K562 (cell line): Measurements from ENCODE around the gene COL28A1. TPM values are rescaled to one million over a fixed set of nuclear protein-coding genes. Genes with fewer than 3 reads are reported as not detected.

Source experiments
- ATAC-seq: fragments of 200-7000 bp; cut with Tn5 transposase; 3 replicates; pipeline ENCODE4 v1.9.1; 2020; ENCODE audit warnings: moderate library complexity
- BruUV-seq: library from RNA; stranded (reverse); fragments of 400-500 nt; replicated peaks from 2 replicates; lab custom pipeline; 2021; lab: Mats Ljungman, UMichigan
- CTCF ChIA-PET: fragments of 300-600 bp; formaldehyde crosslinking; extraction: SDS; loops from one replicate; lab custom pipeline; 2021; ENCODE audit warnings: low intra/inter-chr PET ratio; lab: Yijun Ruan, JAX
- POLR2A ChIA-PET: fragments of 300-600, 350-650 bp; sonication (Branson Sonifier 250); formaldehyde crosslinking; extraction: SDS; loops from one replicate; lab custom pipeline; 2021; ENCODE audit warnings: antibody characterized with exemption, inconsistent platforms; lab: Yijun Ruan, JAX
- DNase-seq, 4 experiments: peaks; one replicate each; pipeline versions ENCODE4 v3.0.0 to v3.0.0-alpha.2; 2011 to 2018; ENCODE audit warnings: low spot score in 3 of 4, mixed read lengths in 3 of 4; ENCODE audit errors: extremely low read depth in 1 of 4
- FAIRE-seq: peaks from 2 replicates; lab custom pipeline; 2011; peaks lifted over from hg19 to GRCh38; lab: Jason Lieb, UNC
- H2AFZ ChIP-seq: 2 replicates; pipeline ENCODE4 v1.6.0; 2011; ENCODE audit warnings: low read depth, low read length, control low read depth, inconsistent platforms
- H3K27ac ChIP-seq: fragments of 200-600 bp; 3 replicates; pipeline ENCODE4 v1.8.0; 2011; ENCODE audit warnings: low read depth, mild to moderate bottlenecking, control low read depth, inconsistent platforms, low read length, moderate library complexity, mixed read lengths; ENCODE audit errors: extremely low read depth
- H3K27me3 ChIP-seq, 2 experiments: fragments of 300-600 bp in 1 of 2; 2 replicates in 1 of 2; 3 replicates in 1 of 2; pipeline versions ENCODE4 v1.6.0 to v1.8.0; 2011; ENCODE audit warnings: inconsistent platforms in 2 of 2, low read length in 2 of 2, mild to moderate bottlenecking in 1 of 2, mixed read lengths in 1 of 2, moderate library complexity in 1 of 2; ENCODE audit not compliant: control insufficient read depth in 2 of 2, insufficient read depth in 2 of 2
- H3K36me3 ChIP-seq: fragments of 300-600 bp; 3 replicates; pipeline ENCODE4 v1.8.0; 2011; ENCODE audit warnings: mild to moderate bottlenecking, low read length, inconsistent platforms; ENCODE audit not compliant: control insufficient read depth, insufficient read depth
- H3K4me1 ChIP-seq, 2 experiments: fragments of 200-600 bp in 1 of 2; replicated peaks in 1 of 2; 2 replicates in 1 of 2; 3 replicates in 1 of 2; pipeline versions ENCODE4 v1.5.1 to v1.8.0; 2011; ENCODE audit warnings: inconsistent platforms in 2 of 2, low read length in 2 of 2, mild to moderate bottlenecking in 1 of 2, mixed read lengths in 1 of 2, moderate library complexity in 1 of 2; ENCODE audit not compliant: control insufficient read depth in 2 of 2, insufficient read depth in 2 of 2
- H3K4me2 ChIP-seq: 2 replicates; pipeline ENCODE4 v1.6.1; 2011; ENCODE audit warnings: low read length, control low read depth, inconsistent platforms, mixed read lengths; ENCODE audit not compliant: insufficient read depth
- H3K4me3 ChIP-seq: fragments of 200-600 bp; sonication (generic), shearing (Covaris generic); 2 replicates; pipeline ENCODE4 v1.5.1; 2016; ENCODE audit warnings: control low read depth, inconsistent platforms
- H3K79me2 ChIP-seq: fragments of 200-600 bp; 3 replicates; pipeline ENCODE4 v1.8.0; 2011; ENCODE audit warnings: low read length, inconsistent platforms; ENCODE audit not compliant: control insufficient read depth, insufficient read depth
- H3K9ac ChIP-seq, 2 experiments: 2 replicates each; pipeline versions ENCODE4 v1.6.0 to v1.6.1; 2011; ENCODE audit warnings: low read depth in 2 of 2, low read length in 2 of 2, control low read depth in 1 of 2, inconsistent platforms in 1 of 2, mild to moderate bottlenecking in 1 of 2, mixed read lengths in 1 of 2; ENCODE audit not compliant: insufficient read depth in 1 of 2
- H3K9me1 ChIP-seq: one replicate; pipeline ENCODE4 v1.6.0; 2011; ENCODE audit warnings: inconsistent platforms, mild to moderate bottlenecking, low read length, moderate library complexity; ENCODE audit not compliant: control insufficient read depth, insufficient read depth
- H3K9me3 ChIP-seq: replicated peaks from 2 replicates; pipeline ENCODE4 v1.5.1; 2011; ENCODE audit warnings: low read depth, low read length, inconsistent platforms; ENCODE audit not compliant: control insufficient read depth, insufficient read depth
- H4K20me1 ChIP-seq: replicated peaks from 2 replicates; pipeline ENCODE4 v1.6.1; 2011; ENCODE audit warnings: low read length, inconsistent platforms, mixed read lengths; ENCODE audit not compliant: control insufficient read depth, insufficient read depth
- BHLHE40 ChIP-seq: IDR thresholded peaks from 2 replicates; pipeline ENCODE4 v1.6.1; 2011; ENCODE audit warnings: low read length, improper control_type of control experiment
- CHCHD3 ChIP-seq: fragments of 250-450 bp; sonication (Bioruptor Pico); IDR thresholded peaks from 2 replicates; pipeline ENCODE4 v2.1.2; 2022; ENCODE audit warnings: mild to moderate bottlenecking
- KLF1 ChIP-seq: fragments of 450-650 bp; IDR thresholded peaks from 2 replicates; pipeline ENCODE4 v1.6.1; 2016; ENCODE audit warnings: missing genetic modification characterization, missing compliant biosample characterization
- MAFG ChIP-seq: fragments of 450-650 bp; conservative IDR thresholded peaks from 2 replicates; pipeline ENCODE4 v1.6.1; 2016; ENCODE audit warnings: missing genetic modification characterization, missing compliant biosample characterization
- POLR3A ChIP-seq: IDR thresholded peaks from 2 replicates; pipeline ENCODE4 v1.6.1; 2011; ENCODE audit warnings: borderline replicate concordance, mild to moderate bottlenecking, moderate library complexity; ENCODE audit not compliant: insufficient read length, insufficient read depth; ENCODE audit errors: extremely low read depth
- PRPF4 ChIP-seq: fragments of 200-400 bp; formaldehyde crosslinking; IDR thresholded peaks from one replicate; pipeline ENCODE4 v1.6.1; 2017; ENCODE audit warnings: low read length, low read depth, mild to moderate bottlenecking; ENCODE audit not compliant: insufficient read depth, poor library complexity, severe bottlenecking
- SNRNP70 ChIP-seq: fragments of 200-400 bp; formaldehyde crosslinking; optimal IDR thresholded peaks from 2 replicates; pipeline ENCODE3; 2017; ENCODE audit warnings: low read depth, low read length
- SRSF7 ChIP-seq: fragments of 200-400 bp; formaldehyde crosslinking; optimal IDR thresholded peaks from 2 replicates; pipeline ENCODE3; 2017; ENCODE audit warnings: mild to moderate bottlenecking, low read depth, low read length
- TGIF2 ChIP-seq: sonication (generic); formaldehyde crosslinking; IDR thresholded peaks from 2 replicates; pipeline ENCODE4 v1.8.1; 2022; ENCODE audit warnings: mild to moderate bottlenecking, missing genetic modification reagents, moderate library complexity
- TRIM28 ChIP-seq: fragments of 450-650 bp; IDR thresholded peaks from 2 replicates; pipeline ENCODE4 v1.6.1; 2017
- ZBTB17 ChIP-seq: fragments of 450-650 bp; formaldehyde crosslinking; IDR thresholded peaks from 2 replicates; pipeline ENCODE4 v1.4.0; 2020; ENCODE audit warnings: mild to moderate bottlenecking
- ZBTB8A ChIP-seq: fragments of 450-650 bp; IDR thresholded peaks from 2 replicates; pipeline ENCODE4 v1.6.1; 2018; ENCODE audit warnings: mild to moderate bottlenecking, moderate library complexity; ENCODE audit not compliant: partially characterized antibody
- ZKSCAN8 ChIP-seq: fragments of 200-800 bp; sonication (Bioruptor generic); IDR thresholded peaks from 2 replicates; pipeline ENCODE4 v1.6.1; 2016; ENCODE audit warnings: missing genetic modification characterization, missing compliant biosample characterization
- ZNF197 ChIP-seq: fragments of 200-800 bp; sonication (Bioruptor generic); IDR thresholded peaks from 2 replicates; pipeline ENCODE4 v1.6.1; 2016; ENCODE audit warnings: low read depth, missing genetic modification characterization, missing compliant biosample characterization
- ZNF24 ChIP-seq: fragments of 450-650 bp; IDR thresholded peaks from 2 replicates; pipeline ENCODE4 v1.6.1; 2016
- ZNF253 ChIP-seq: fragments of 250-450 bp; sonication (Bioruptor Pico); conservative IDR thresholded peaks from 2 replicates; pipeline ENCODE4 v1.6.1; 2021; ENCODE audit warnings: mild to moderate bottlenecking
- ZNF436 ChIP-seq: fragments of 250-450, 450-650 bp; sonication (Bioruptor Pico); formaldehyde crosslinking; IDR thresholded peaks from 2 replicates; pipeline ENCODE4 v1.7.0; 2020; ENCODE audit warnings: mild to moderate bottlenecking
- WGBS: fragments of 100-300 bp; shearing (Covaris generic); methylation state at CpG from one replicate; pipeline ENCODE4 v1.1.6; 2016; ENCODE audit warnings: low coverage, mixed read lengths; ENCODE audit not compliant: insufficient coverage; ENCODE audit errors: missing lambda C conversion rate; 5-methylcytosine and 5-hydroxymethylcytosine counted together
- in situ Hi-C: fragments of 300-500 bp; cut with MboI; formaldehyde crosslinking; loops from 4 replicates; pipeline ENCODE4 v1.15.0; 2018; ENCODE audit warnings: inconsistent platforms, mixed read lengths
- intact Hi-C: fragments of 100-400 bp; cut with micrococcal nuclease; formaldehyde crosslinking; loops from 2 replicates; pipeline ENCODE4 v1.14.2; 2022
- polyA plus RNA-seq, 8 experiments: library from polyadenylated mRNA; depleted of rRNA in 4 of 8; stranded (reverse) in 5 of 8; unstranded in 3 of 8; fragments of >200 nt; fragmentation: Nextera tagmentation in 2 of 8; fragmentation: Illumina TruSeq in 1 of 8; extraction: Ambion mirVana in 2 of 8; extraction: Trizol in 1 of 8; gene quantifications; 2 replicates each; pipeline versions ENCODE4 v1.2.1 to v1.2.3, GENCODE V29; 2011 to 2014; ENCODE audit warnings: inconsistent platforms in 1 of 8, missing spikeins in 1 of 8
- total RNA-seq, 7 experiments: library from RNA; depleted of rRNA in 6 of 7; stranded (reverse); fragments of >200 nt in 6 of 7; fragmentation: Illumina TruSeq in 2 of 7; extraction: Trizol in 2 of 7; gene quantifications; 2 replicates each; pipeline versions ENCODE4 v1.2.1 to v1.2.3, GENCODE V29; 2011 to 2021; ENCODE audit warnings: low replicate concordance in 1 of 7
- TF ChIP-seq, protein P1 (sequence below): sonication (generic); formaldehyde crosslinking; IDR thresholded peaks from 2 replicates; pipeline ENCODE4 v1.8.0; 2022; ENCODE audit warnings: mild to moderate bottlenecking, low read depth, missing genetic modification reagents
- TF ChIP-seq, protein P2 (sequence below): fragments of 150-350 bp; IDR thresholded peaks from 2 replicates; pipeline ENCODE4 v1.6.1; 2014; ENCODE audit warnings: low read depth, mild to moderate bottlenecking, low read length, borderline replicate concordance
- TF ChIP-seq, protein P3 (sequence below): sonication (generic); formaldehyde crosslinking; IDR thresholded peaks from 2 replicates; pipeline ENCODE4 v1.8.1; 2022; ENCODE audit warnings: missing genetic modification reagents

The COL28A1 gene
- total and polyA plus RNA-seq, 9 of the 15 experiments (the other 6 are each of a cell fraction or from before 2014, with no cell fraction given) = 0.03 to 0.13 (median 0.05) TPM; not detected in 3

DNA sequence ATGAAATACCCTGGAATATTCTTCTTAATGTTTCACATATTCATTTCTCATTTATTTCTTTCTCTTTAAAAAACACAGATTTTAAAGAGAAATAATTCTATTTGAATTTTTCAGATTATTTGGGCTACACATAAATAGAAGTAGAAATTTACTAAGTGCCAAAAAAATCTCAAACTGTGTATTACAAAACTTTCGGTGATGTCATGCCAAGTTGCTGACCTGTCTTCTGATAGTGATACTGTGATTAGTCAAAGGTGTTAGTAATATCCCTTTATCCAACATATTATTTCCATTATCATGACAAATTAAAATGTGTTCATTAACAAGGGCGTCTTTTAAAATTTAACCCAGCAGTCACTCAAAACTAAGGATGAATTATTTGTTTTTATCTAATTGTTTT lies 60.1 kb downstream of the COL28A1 start:
- H3K9me3 ChIP-seq = no peaks in the 10 kb centered on the region
- TF ChIP-seq CHCHD3 (CRISPR knock-in tag) = no peak
- no peak for TF ChIP-seq ZKSCAN8 (CRISPR knock-in tag)
- TF ChIP-seq POLR3A = no peak
- TF ChIP-seq KLF1 (tag) = no peak
- TF ChIP-seq, protein P1, sequence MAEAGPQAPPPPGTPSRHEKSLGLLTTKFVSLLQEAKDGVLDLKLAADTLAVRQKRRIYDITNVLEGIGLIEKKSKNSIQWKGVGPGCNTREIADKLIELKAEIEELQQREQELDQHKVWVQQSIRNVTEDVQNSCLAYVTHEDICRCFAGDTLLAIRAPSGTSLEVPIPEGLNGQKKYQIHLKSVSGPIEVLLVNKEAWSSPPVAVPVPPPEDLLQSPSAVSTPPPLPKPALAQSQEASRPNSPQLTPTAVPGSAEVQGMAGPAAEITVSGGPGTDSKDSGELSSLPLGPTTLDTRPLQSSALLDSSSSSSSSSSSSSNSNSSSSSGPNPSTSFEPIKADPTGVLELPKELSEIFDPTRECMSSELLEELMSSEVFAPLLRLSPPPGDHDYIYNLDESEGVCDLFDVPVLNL (CRISPR knock-in tag) = no peak
- no peak for TF ChIP-seq MAFG (tag)
- TF ChIP-seq, protein P2, sequence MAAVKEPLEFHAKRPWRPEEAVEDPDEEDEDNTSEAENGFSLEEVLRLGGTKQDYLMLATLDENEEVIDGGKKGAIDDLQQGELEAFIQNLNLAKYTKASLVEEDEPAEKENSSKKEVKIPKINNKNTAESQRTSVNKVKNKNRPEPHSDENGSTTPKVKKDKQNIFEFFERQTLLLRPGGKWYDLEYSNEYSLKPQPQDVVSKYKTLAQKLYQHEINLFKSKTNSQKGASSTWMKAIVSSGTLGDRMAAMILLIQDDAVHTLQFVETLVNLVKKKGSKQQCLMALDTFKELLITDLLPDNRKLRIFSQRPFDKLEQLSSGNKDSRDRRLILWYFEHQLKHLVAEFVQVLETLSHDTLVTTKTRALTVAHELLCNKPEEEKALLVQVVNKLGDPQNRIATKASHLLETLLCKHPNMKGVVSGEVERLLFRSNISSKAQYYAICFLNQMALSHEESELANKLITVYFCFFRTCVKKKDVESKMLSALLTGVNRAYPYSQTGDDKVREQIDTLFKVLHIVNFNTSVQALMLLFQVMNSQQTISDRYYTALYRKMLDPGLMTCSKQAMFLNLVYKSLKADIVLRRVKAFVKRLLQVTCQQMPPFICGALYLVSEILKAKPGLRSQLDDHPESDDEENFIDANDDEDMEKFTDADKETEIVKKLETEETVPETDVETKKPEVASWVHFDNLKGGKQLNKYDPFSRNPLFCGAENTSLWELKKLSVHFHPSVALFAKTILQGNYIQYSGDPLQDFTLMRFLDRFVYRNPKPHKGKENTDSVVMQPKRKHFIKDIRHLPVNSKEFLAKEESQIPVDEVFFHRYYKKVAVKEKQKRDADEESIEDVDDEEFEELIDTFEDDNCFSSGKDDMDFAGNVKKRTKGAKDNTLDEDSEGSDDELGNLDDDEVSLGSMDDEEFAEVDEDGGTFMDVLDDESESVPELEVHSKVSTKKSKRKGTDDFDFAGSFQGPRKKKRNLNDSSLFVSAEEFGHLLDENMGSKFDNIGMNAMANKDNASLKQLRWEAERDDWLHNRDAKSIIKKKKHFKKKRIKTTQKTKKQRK = no peak
- no peak for TF ChIP-seq ZNF197 (CRISPR knock-in tag)
- no peak for TF ChIP-seq PRPF4
- TF ChIP-seq, protein P3, sequence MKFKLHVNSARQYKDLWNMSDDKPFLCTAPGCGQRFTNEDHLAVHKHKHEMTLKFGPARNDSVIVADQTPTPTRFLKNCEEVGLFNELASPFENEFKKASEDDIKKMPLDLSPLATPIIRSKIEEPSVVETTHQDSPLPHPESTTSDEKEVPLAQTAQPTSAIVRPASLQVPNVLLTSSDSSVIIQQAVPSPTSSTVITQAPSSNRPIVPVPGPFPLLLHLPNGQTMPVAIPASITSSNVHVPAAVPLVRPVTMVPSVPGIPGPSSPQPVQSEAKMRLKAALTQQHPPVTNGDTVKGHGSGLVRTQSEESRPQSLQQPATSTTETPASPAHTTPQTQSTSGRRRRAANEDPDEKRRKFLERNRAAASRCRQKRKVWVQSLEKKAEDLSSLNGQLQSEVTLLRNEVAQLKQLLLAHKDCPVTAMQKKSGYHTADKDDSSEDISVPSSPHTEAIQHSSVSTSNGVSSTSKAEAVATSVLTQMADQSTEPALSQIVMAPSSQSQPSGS (CRISPR knock-in tag) = no peak
- no peak for TF ChIP-seq TGIF2 (CRISPR knock-in tag)
- no peak for TF ChIP-seq SNRNP70
- TF ChIP-seq ZBTB8A = no peak
- no peak for TF ChIP-seq ZNF436 (CRISPR knock-in tag)
- no peak for TF ChIP-seq SRSF7
- no peak for TF ChIP-seq ZNF24
- no peak for TF ChIP-seq TRIM28
- TF ChIP-seq BHLHE40 = no peak
- TF ChIP-seq ZNF253 (CRISPR knock-in tag) = no peak
- no peak for TF ChIP-seq ZBTB17 (CRISPR knock-in tag)
- TF ChIP-seq, all 486 proteins: peak for 0
- intact Hi-C loops (no loop called here), in situ Hi-C loops (no loop called here)
- H4K20me1 ChIP-seq = no peaks in the 10 kb centered on the region
- H3K4me2 ChIP-seq = no peak overlapping the region
- H3K4me3 ChIP-seq = no peak overlapping the region
- no peaks in the 10 kb centered on the region for H3K9me1 ChIP-seq
- no peaks in the 10 kb centered on the region; a peak in 1 of 5 replicates for H3K27me3 ChIP-seq
- 0% methylated on average over 2 of the region's 2 CpGs for WGBS
- peaks cover 0 to 6% of the 10 kb centered on the region in 2 experiments; a peak in 1 of 5 replicates for H3K4me1 ChIP-seq
- FAIRE-seq (no peak), ATAC-seq (no peak), DNase-seq (no peak)
- H2AFZ ChIP-seq = no peak overlapping the region
- POLR2A ChIA-PET = interaction anchor here (0.5 kb wide), 1 partner anchor 520 kb away, joined by 3 read pairs; no protein-coding TSS in a partner anchor
- no peaks in the 10 kb centered on the region for H3K36me3 ChIP-seq
- H3K9ac ChIP-seq = no peak overlapping the region
- CTCF ChIA-PET = no interaction called here
- no TSS peak for BruUV-seq
- H3K27ac ChIP-seq = no peak overlapping the region
- no peaks in the 10 kb centered on the region for H3K79me2 ChIP-seq
